Measurements from ENCODE around the gene SCUBE1.

GRCh38 chr22:43303166-43303565 is 40.0 kb downstream of the SCUBE1 start:
- TF ChIP-seq EZH2phosphoT487 (IDR thresholded peaks at IDR 0.05): no peak
- TF ChIP-seq EZH2 (IDR thresholded peaks at IDR 0.05): no peak
- TF ChIP-seq CTCF (IDR thresholded peaks at IDR 0.05): no peak
